GM12878 (cell line): Measurements from ENCODE around the gene MAP2K7. TPM values are rescaled to one million over a fixed set of nuclear protein-coding genes. Genes with fewer than 3 reads are reported as not detected.
"Not testable (repeated sequence)": the region's sequence is repeated elsewhere in the genome, so short reads cannot be mapped to it uniquely, and the experiment has no call there.

Source experiments
- ATAC-seq: fragments of 200-7000 bp; cut with Tn5 transposase; 3 replicates; pipeline ENCODE4 v1.9.1; 2020; ENCODE audit warnings: mild to moderate bottlenecking, moderate library complexity
- BruUV-seq: library from RNA; stranded (reverse); fragments of 400-500 nt; replicated peaks from 2 replicates; lab custom pipeline; 2021; lab: Mats Ljungman, UMichigan
- CTCF ChIA-PET: fragments of 300-600 bp; sonication (Branson Sonifier 250); formaldehyde crosslinking; extraction: SDS; loops from one replicate; lab custom pipeline; 2021; ENCODE audit warnings: inconsistent platforms; lab: Yijun Ruan, JAX
- POLR2A ChIA-PET: fragments of 350-600 bp; formaldehyde crosslinking; extraction: SDS; loops from one replicate; lab custom pipeline; 2021; ENCODE audit warnings: inconsistent platforms; lab: Charles Lee
- RAD21 ChIA-PET: fragments of 300-600 bp; sonication (Branson Sonifier 250); formaldehyde crosslinking; loops from one replicate; lab custom pipeline; 2023; ENCODE audit warnings: antibody characterized with exemption; ENCODE audit not compliant: unreplicated experiment; lab: Charles Lee
- SMC1A ChIA-PET: fragments of 300-600 bp; sonication (Branson Sonifier 250); formaldehyde crosslinking; loops from one replicate; lab custom pipeline; 2023; ENCODE audit not compliant: unreplicated experiment, uncharacterized antibody; lab: Charles Lee
- DNase-seq: peaks from one replicate; pipeline ENCODE4 v3.0.0-alpha.2; 2011; ENCODE audit warnings: low read depth, low spot score
- FAIRE-seq: peaks from 3 replicates; lab custom pipeline; 2011; peaks lifted over from hg19 to GRCh38; lab: Jason Lieb, UNC
- H2AFZ ChIP-seq: 2 replicates; pipeline ENCODE4 v1.6.0; 2011; ENCODE audit warnings: low read depth, low read length, control low read depth; ENCODE audit not compliant: control insufficient read depth
- H3K27ac ChIP-seq: 2 replicates; pipeline ENCODE4 v1.5.1; 2011; ENCODE audit warnings: control low read depth; ENCODE audit not compliant: control insufficient read depth, insufficient read depth
- H3K27me3 ChIP-seq, 2 experiments: replicated peaks in 1 of 2; 2 replicates each; pipeline versions ENCODE4 v1.6.0 to v1.6.1; 2011; ENCODE audit warnings: low read length in 1 of 2; ENCODE audit not compliant: control insufficient read depth in 2 of 2, insufficient read depth in 2 of 2
- H3K36me3 ChIP-seq, 2 experiments: 2 replicates each; pipeline ENCODE4 v1.5.1; 2011; ENCODE audit warnings: low read length in 1 of 2; ENCODE audit not compliant: control insufficient read depth in 2 of 2, insufficient read depth in 2 of 2
- H3K4me1 ChIP-seq: 2 replicates; pipeline ENCODE4 v1.6.1; 2011; ENCODE audit warnings: mild to moderate bottlenecking, low read length, moderate library complexity, mixed read lengths; ENCODE audit not compliant: control insufficient read depth, insufficient read depth
- H3K4me2 ChIP-seq: 2 replicates; pipeline ENCODE4 v1.6.0; 2011; ENCODE audit warnings: control low read depth; ENCODE audit not compliant: control insufficient read depth, insufficient read depth
- H3K4me3 ChIP-seq: fragments of 200-600 bp; sonication (generic); 2 replicates; pipeline ENCODE4 v1.5.1; 2016
- H3K79me2 ChIP-seq: 2 replicates; pipeline ENCODE4 v1.6.0; 2011; ENCODE audit warnings: low read length; ENCODE audit not compliant: control insufficient read depth, insufficient read depth
- H3K9ac ChIP-seq: 2 replicates; pipeline ENCODE4 v1.8.0; 2011; ENCODE audit warnings: low read length, control low read depth, mixed read lengths; ENCODE audit not compliant: control insufficient read depth, insufficient read depth
- H3K9me3 ChIP-seq: replicated peaks from 3 replicates; pipeline ENCODE4 v1.5.1; 2011; ENCODE audit warnings: mild to moderate bottlenecking, low read length; ENCODE audit not compliant: control insufficient read depth, insufficient read depth
- H4K20me1 ChIP-seq: 2 replicates; pipeline ENCODE4 v1.6.0; 2011; ENCODE audit not compliant: control insufficient read depth, insufficient read depth
- MTA2 ChIP-seq: fragments of 450-650 bp; IDR thresholded peaks from 2 replicates; pipeline ENCODE4 v1.6.1; 2016; ENCODE audit warnings: low read depth, mild to moderate bottlenecking, moderate library complexity
- RCOR1 ChIP-seq: conservative IDR thresholded peaks from 2 replicates; pipeline ENCODE4 v1.6.1; 2012; ENCODE audit warnings: low read depth, low read length, improper control_type of control experiment
- TBL1XR1 ChIP-seq: IDR thresholded peaks from 2 replicates; pipeline ENCODE4 v1.6.1; 2012; ENCODE audit warnings: low read depth, low read length, improper control_type of control experiment
- ZBTB40 ChIP-seq: fragments of 450-650 bp; IDR thresholded peaks from 2 replicates; pipeline ENCODE4 v1.6.1; 2016; ENCODE audit warnings: mild to moderate bottlenecking, moderate library complexity, borderline replicate concordance
- WGBS: methylation state at CpG from one replicate; pipeline ENCODE4 v1.1.6; 2016; ENCODE audit warnings: low lambda C conversion rate; ENCODE audit not compliant: insufficient replicate concordance, insufficient coverage; ENCODE audit errors: missing lambda C conversion rate; 5-methylcytosine and 5-hydroxymethylcytosine counted together
- in situ Hi-C: fragments of 300-500 bp; cut with MboI; formaldehyde crosslinking; loops from 9 replicates; pipeline ENCODE4 v1.14.3; 2018; ENCODE audit warnings: mixed read lengths
- intact Hi-C: fragments of 100-400 bp; cut with micrococcal nuclease; formaldehyde crosslinking; loops from one replicate; pipeline ENCODE4 v1.14.2; 2022; ENCODE audit not compliant: unreplicated experiment
- polyA plus RNA-seq, 11 experiments: library from polyadenylated mRNA; depleted of rRNA in 4 of 11; unstranded in 6 of 11; stranded (reverse) in 5 of 11; fragments of >200 nt; fragmentation: Nextera tagmentation in 4 of 11; fragmentation: Illumina TruSeq in 1 of 11; extraction: Ambion mirVana in 4 of 11; extraction: Trizol in 1 of 11; gene quantifications; 1 replicate in 1 of 11; 2 replicates in 10 of 11; pipeline versions ENCODE4 v1.2.1 to v1.2.3, GENCODE V29; 2011 to 2016; ENCODE audit warnings: inconsistent platforms in 2 of 11, missing spikeins in 2 of 11, low read depth in 1 of 11
- total RNA-seq, 4 experiments: library from RNA; depleted of rRNA in 3 of 4; stranded (reverse); fragments of >200 nt in 3 of 4; fragmentation: Illumina TruSeq in 1 of 4; extraction: Trizol in 1 of 4; gene quantifications; 2 replicates each; pipeline versions ENCODE4 v1.2.1 to v1.2.3, GENCODE V29; 2013 to 2021

The MAP2K7 gene
- total and polyA plus RNA-seq, 10 of the 15 experiments (the other 5 are each of a cell fraction or from before 2014, with no cell fraction given): 0.34 to 32.2 (median 6.7) TPM

GRCh38 chr19:7888826-7889217, 14.9 kb upstream of the MAP2K7 start (continued):
- TF ChIP-seq TBL1XR1: no peak
- no peak for TF ChIP-seq MTA2
- TF ChIP-seq ZBTB40: no peak
- no peak for TF ChIP-seq RCOR1

GRCh38 chr19:7893362-7894101, 10.1 kb upstream of the MAP2K7 start:
- H3K36me3 ChIP-seq, H3K9ac ChIP-seq, ATAC-seq, RAD21 ChIA-PET, H2AFZ ChIP-seq, H3K4me1 ChIP-seq, H4K20me1 ChIP-seq, DNase-seq, H3K4me3 ChIP-seq, H3K9me3 ChIP-seq, FAIRE-seq, H3K27me3 ChIP-seq, in situ Hi-C loops, SMC1A ChIA-PET, H3K4me2 ChIP-seq, POLR2A ChIA-PET, intact Hi-C loops, H3K27ac ChIP-seq, BruUV-seq, H3K79me2 ChIP-seq, CTCF ChIA-PET: not testable (repeated sequence)
- WGBS: 49% methylated on average over 11 of the region's 18 CpGs
